KG1 (cell line): ENCODE measurements around the gene TALDO1.
A peak's percentile ranks its signal among the peaks of the same experiment; 100 is the strongest.

ENCODE experiments used
- DNase-seq: peaks from one replicate; lab custom pipeline; 2025; lab: John Stamatoyannopoulos, UW

Gene TALDO1

DNA sequence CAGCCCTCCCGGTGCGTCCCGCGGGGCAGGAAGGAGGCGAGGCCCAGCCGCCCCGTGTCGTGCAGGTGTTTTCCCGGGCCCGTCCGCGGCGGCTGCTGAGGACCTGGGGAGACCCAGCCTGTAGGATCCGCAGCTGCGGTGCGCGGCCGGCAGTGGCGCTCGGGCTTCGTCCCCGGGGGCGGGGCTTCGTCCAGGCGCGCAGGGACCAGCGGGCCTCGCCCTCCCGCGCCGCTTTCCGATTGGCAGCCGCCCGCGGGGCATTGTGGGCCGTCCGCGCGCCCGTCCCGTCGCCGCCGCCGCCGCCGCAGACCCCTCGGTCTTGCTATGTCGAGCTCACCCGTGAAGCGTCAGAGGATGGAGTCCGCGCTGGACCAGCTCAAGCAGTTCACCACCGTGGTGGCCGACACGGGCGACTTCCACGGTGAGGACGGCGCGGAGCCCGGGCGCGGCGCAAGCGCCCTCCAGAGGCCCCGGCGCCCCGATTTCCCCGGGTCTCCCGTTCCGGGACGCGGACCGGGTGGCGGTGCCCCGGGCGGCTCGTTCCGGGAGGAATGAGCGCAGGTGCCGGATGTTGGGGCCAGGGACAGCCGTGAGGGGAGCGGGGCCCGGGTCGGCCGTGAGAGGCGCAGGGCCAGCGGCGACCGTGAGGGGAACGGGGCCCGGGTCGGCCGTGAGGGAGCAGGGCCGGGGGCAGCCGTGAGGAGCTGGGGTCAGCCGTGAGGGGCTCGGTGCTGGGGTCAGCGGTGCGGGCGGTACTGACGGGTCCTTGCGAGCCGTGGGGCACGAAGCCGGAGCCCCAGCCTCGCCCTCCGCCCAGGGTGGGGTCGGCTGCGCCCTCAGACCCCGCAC lies at the start of gene TALDO1:
TALDO1 (plus strand) TSS at position 307 of the 849 bp plus-strand sequence; CDS start at position 325, 18 bp downstream.
- peak; percentile 67 for DNase-seq

GRCh38 chr11:697811-698311 lies 49.4 kb upstream of the TALDO1 start:
- no peak for DNase-seq

GRCh38 chr11:698493-699115 lies 48.7 kb upstream of the TALDO1 start:
- no peak for DNase-seq

- DNase-seq = no peak
Observed at GRCh38 chr11:699116-699508, 48.2 kb upstream of the TALDO1 start.

DNA sequence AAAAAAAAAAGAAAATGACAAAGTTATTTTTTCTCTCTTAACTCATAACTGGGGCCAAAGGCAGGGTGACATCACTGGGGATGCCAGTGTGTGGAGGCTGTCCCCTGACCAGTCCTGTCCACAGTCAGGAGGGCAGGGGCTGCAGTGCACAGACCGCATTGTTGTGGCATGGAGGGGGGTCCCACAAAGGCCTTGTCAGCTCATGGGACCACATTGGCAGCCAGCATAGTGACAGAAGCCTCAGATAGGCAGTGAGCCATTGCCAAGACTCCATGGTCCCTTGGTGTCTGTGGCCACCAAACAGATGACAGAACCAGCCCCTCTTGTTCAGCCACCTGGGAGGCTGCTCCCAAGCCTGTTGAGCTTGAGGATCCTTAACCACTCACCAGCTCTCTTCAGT lies 47.5 kb upstream of the TALDO1 start:
- DNase-seq = no peak

GRCh38 chr11:701741-702461 lies 45.4 kb upstream of the TALDO1 start:
- DNase-seq = no peak

- DNase-seq = no peak
Observed at GRCh38 chr11:702462-703461, 44.5 kb upstream of the TALDO1 start.

GRCh38 chr11:703506-703905 lies 43.8 kb upstream of the TALDO1 start:
- no peak for DNase-seq

- no peak for DNase-seq
Observed at GRCh38 chr11:704228-704674, 43.0 kb upstream of the TALDO1 start.

- DNase-seq = no peak
Observed at GRCh38 chr11:704781-705645, 42.3 kb upstream of the TALDO1 start.

- DNase-seq = no peak
Observed at GRCh38 chr11:705646-706438, 41.4 kb upstream of the TALDO1 start, which contains the start of gene EPS8L2. EPS8L2 (plus strand) TSS chr11:706231; CDS start chr11:709408, 3,177 bp downstream.

GRCh38 chr11:706439-706956 lies 40.8 kb upstream of the TALDO1 start:
- no peak for DNase-seq

GRCh38 chr11:706957-707816 lies 40.1 kb upstream of the TALDO1 start:
- DNase-seq = no peak

DNA sequence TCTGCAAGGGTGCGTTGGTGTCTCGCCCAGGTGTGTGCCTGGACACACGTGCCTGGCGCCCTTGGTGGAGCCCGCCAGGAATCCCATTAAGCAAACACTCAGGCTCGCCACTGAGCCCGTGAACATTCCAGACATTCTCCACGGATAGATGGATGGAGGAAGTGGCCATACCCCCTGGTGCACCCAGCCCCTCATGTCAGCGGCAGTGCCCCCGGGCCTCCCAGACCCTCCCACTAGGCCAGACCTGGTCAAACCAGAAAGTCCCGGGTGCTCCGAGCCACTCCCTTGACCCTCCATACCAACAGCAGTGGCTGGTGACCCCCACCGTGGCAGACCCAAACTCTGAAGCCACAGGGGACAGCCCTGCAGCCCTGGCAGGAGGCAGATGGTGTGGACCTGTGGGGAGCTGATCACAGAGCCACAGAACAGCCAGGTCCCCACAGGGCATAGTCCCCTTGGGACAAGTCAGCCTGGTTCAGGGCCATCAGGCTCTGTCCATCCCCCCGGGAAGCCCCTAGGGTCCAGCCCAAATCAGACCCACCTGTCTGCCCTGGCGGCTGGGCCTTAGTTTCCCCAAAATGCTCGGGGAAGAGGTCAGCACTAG lies 39.3 kb upstream of the TALDO1 start:
- DNase-seq = no peak

DNA sequence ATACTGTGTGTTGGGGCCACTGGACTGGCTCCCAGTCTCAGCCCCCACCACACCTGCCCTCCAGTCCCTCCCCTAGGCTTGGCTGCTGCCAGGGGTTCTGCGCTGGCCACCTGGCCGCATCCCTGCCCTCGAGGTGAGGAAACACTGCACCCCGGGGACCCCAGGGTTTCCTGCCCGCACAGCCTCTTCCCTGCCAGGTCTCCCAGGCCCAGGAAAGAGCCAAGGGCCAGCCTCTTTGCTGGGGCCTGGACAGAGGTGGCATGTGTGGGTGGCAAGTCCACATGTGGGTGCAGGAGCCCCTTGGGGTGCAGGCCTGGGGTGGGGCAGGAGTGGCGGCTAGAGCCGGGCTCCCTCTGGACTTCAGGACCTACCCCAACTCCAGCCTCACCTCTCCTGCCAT lies 38.8 kb upstream of the TALDO1 start:
- no peak for DNase-seq

GRCh38 chr11:709109-709997 lies 37.9 kb upstream of the TALDO1 start:
- no peak for DNase-seq

- DNase-seq = no peak
Observed at GRCh38 chr11:714436-714835, 32.8 kb upstream of the TALDO1 start.
